NB4 (cell line): ENCODE data around the gene PLEKHG7.

ENCODE experiments used
- DNase-seq: peaks from one replicate; pipeline ENCODE4 v3.0.0; 2010; ENCODE audit warnings: low read depth
- H3K4me3 ChIP-seq: one replicate; pipeline ENCODE4 v1.5.1; 2011; ENCODE audit warnings: mild to moderate bottlenecking, low read depth, low read length, moderate library complexity
- MAX ChIP-seq: IDR thresholded peaks from 2 replicates; pipeline ENCODE4 v1.6.1; 2011; ENCODE audit warnings: low read depth, low read length
- MYC ChIP-seq: IDR thresholded peaks from 2 replicates; pipeline ENCODE4 v1.6.1; 2011; ENCODE audit warnings: low read depth, low read length
- POLR2A ChIP-seq: IDR thresholded peaks from 2 replicates; pipeline ENCODE4 v1.6.1; 2011; ENCODE audit warnings: mild to moderate bottlenecking; ENCODE audit not compliant: insufficient read length; ENCODE audit errors: extremely low read depth
- TF ChIP-seq, protein P1 (sequence below): IDR thresholded peaks from one replicate; pipeline ENCODE4 v1.5.1; 2012; ENCODE audit warnings: low read depth, low read length

The PLEKHG7 gene

DNA sequence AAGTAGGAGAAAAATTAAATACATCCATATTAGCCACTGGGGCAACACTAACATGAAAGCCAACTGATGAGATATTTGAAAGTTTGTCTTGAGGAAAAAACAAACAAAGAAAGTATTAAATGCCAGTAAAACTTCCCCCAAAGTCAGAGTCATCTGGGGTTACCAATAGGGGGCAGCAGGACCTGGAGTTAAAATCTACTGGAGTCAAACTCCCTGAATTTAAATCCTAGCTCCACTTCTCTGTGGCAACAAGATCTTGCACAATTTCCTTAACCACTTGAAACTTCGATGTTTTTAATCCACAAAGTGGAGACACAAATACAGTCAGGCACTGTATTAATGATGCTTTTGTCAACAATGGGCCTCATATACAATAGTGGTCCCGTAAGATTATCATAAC is 14.4 kb downstream of the PLEKHG7 start:
- TF ChIP-seq POLR2A (no peak), MYC (0 out of 2 replicates have a peak, but pooled peaks have one; percentile 19), MAX (no peak)
- TF ChIP-seq, protein P1, sequence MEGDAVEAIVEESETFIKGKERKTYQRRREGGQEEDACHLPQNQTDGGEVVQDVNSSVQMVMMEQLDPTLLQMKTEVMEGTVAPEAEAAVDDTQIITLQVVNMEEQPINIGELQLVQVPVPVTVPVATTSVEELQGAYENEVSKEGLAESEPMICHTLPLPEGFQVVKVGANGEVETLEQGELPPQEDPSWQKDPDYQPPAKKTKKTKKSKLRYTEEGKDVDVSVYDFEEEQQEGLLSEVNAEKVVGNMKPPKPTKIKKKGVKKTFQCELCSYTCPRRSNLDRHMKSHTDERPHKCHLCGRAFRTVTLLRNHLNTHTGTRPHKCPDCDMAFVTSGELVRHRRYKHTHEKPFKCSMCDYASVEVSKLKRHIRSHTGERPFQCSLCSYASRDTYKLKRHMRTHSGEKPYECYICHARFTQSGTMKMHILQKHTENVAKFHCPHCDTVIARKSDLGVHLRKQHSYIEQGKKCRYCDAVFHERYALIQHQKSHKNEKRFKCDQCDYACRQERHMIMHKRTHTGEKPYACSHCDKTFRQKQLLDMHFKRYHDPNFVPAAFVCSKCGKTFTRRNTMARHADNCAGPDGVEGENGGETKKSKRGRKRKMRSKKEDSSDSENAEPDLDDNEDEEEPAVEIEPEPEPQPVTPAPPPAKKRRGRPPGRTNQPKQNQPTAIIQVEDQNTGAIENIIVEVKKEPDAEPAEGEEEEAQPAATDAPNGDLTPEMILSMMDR, result peak; percentile 85
- no peak overlapping the region for H3K4me3 ChIP-seq
- DNase-seq, result peak; percentile 90

GRCh38 chr12:92718483-92718990 is 15.7 kb downstream of the PLEKHG7 start:
- no peak for DNase-seq
- TF ChIP-seq MYC, result no peak
- TF ChIP-seq POLR2A, result no peak
- TF ChIP-seq MAX, result no peak
- TF ChIP-seq, protein P1, result no peak
- H3K4me3 ChIP-seq, result no peak overlapping the region

DNA sequence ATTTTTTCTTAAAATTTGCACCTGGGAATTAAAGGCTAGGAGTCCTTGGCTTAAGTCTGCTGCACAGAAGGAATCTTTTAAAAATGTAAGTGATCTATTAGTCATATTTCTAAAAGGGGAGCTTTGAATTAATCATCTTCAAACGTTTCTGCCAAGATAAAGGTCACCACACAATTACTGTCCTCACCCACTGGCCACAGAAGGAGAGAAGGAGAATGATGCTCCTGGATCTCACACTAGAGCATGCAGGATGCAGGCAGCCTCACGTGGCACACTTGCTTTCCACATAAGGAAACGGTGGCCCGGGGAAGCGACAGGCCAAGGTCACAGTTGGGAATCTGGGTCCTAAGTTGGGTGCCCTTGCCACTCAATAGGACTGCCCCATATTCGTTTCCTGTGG is 16.9 kb downstream of the PLEKHG7 start:
- DNase-seq, result no peak
- no peak overlapping the region for H3K4me3 ChIP-seq
- no peak for TF ChIP-seq POLR2A
- TF ChIP-seq MAX, result no peak
- no peak for TF ChIP-seq MYC
- TF ChIP-seq, protein P1, result no peak

DNA sequence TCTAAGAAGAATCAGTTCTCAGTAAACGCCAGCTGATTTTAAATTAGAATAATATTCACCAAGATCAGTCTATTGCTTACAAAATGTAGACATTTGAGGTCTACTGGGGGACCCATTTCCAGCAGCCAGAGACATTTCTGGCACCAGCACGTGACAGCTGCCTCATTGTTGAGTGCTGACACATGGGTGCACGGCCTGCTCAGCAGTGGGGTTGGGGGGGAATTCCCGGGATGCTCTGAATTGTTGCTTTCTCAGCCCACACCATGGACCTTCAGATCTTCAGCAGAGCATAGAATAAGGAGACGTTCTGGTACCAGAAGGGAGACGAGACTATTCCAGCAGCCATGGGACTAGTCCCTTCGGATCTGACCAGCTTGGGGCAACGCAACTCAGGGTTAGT is 18.3 kb downstream of the PLEKHG7 start:
- no peak for DNase-seq
- no peak overlapping the region for H3K4me3 ChIP-seq
- TF ChIP-seq MAX, result no peak
- TF ChIP-seq POLR2A, result no peak
- no peak for TF ChIP-seq MYC
- TF ChIP-seq, protein P1, result no peak

DNA sequence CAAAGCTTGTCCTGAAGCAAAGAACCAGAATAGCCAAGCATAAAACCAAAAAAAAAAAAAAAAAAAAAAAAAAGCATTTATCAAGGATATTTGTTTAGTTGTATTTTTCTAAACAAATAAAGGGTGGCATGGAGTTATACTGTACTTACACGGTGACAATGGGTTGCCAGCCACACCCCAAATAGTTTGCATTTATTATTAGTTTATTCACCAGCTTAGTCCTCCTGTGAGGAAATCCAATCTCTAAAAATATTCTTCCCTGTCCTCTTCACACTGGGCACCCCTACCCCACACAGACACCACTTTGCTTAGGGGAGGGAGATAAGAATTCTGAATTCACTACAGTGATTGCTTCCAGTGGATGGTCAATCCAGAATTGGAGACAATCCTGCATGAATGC is 18.9 kb downstream of the PLEKHG7 start:
- no peak for DNase-seq
- TF ChIP-seq, protein P1, result no peak
- no peak for TF ChIP-seq MYC
- no peak for TF ChIP-seq MAX
- no peak for TF ChIP-seq POLR2A

GRCh38 chr12:92722897-92723296 is 20.1 kb downstream of the PLEKHG7 start:
- TF ChIP-seq MYC, result no peak
- TF ChIP-seq, protein P1, result no peak
- no peak for TF ChIP-seq MAX
- TF ChIP-seq POLR2A, result no peak
- no peak for DNase-seq

More for the DNA sequence above, 18.9 kb downstream of the PLEKHG7 start:
- H3K4me3 ChIP-seq, result no peak overlapping the region

More at GRCh38 chr12:92722897-92723296, 20.1 kb downstream of the PLEKHG7 start:
- H3K4me3 ChIP-seq, result no peak overlapping the region
